Left ventricle myocardium superior (tissue), 1 donor: ENCODE measurements around the gene MUSTN1. TPM values are rescaled to one million over a fixed set of nuclear protein-coding genes. Genes with fewer than 3 reads are reported as not detected.

ENCODE experiments used
- ATAC-seq: fragments of 200-7000 bp; cut with Tn5 transposase; one replicate; pipeline ENCODE4 v1.9.1; 2020; ENCODE audit warnings: mild to moderate bottlenecking, moderate library complexity
- DNase-seq: peaks from one replicate; pipeline ENCODE4 v3.0.0-alpha.2; 2020
- intact Hi-C: fragments of 100-400 bp; cut with micrococcal nuclease; formaldehyde crosslinking; loops from one replicate; pipeline ENCODE4 v1.11.0; 2022
- total RNA-seq: library from RNA; stranded (reverse); fragmentation: NEBNext Ultra II Directional; extraction: Animal tissue kit (Norgen Biotek cat#: 25700); gene quantifications from one replicate; pipeline ENCODE4 v1.2.1, GENCODE V29; 2021
- donor health status: DM: no; HTN: yes; CAD: no; lungs with severe emphysema.

Gene MUSTN1
- total RNA-seq, 1 donor from 2014 or later = 10.9 TPM

GRCh38 chr3:52816199-52816598 lies 18.6 kb downstream of the MUSTN1 start:
- ATAC-seq (no peak), DNase-seq (no peak)
- intact Hi-C loops = no loop called here

GRCh38 chr3:52813810-52814209 lies 21.0 kb downstream of the MUSTN1 start:
- intact Hi-C loops = no loop called here
- no peak for DNase-seq
- no peak for ATAC-seq

- ATAC-seq = no peak
- intact Hi-C loops = no loop called here
- no peak for DNase-seq
These were observed 23.3 kb downstream of the MUSTN1 start for GRCh38 chr3:52811452-52812011.

GRCh38 chr3:52810923-52811322 lies 23.9 kb downstream of the MUSTN1 start:
- intact Hi-C loops = no loop called here
- DNase-seq (no peak), ATAC-seq (no peak)

- DNase-seq (no peak), ATAC-seq (no peak)
- intact Hi-C loops = no loop called here
These were observed 25.0 kb downstream of the MUSTN1 start for GRCh38 chr3:52809662-52810377.

GRCh38 chr3:52809149-52809548 lies 25.7 kb downstream of the MUSTN1 start:
- DNase-seq (no peak), ATAC-seq (no peak)
- intact Hi-C loops = no loop called here

GRCh38 chr3:52805270-52806039 lies 29.4 kb downstream of the MUSTN1 start:
- DNase-seq (no peak), ATAC-seq (no peak)
- intact Hi-C loops = no loop called here

GRCh38 chr3:52801839-52802238 lies 33.0 kb downstream of the MUSTN1 start:
- ATAC-seq = no peak
- DNase-seq = no peak
- intact Hi-C loops = no loop called here

GRCh38 chr3:52800079-52800478 lies 34.7 kb downstream of the MUSTN1 start:
- ATAC-seq (no peak), DNase-seq (no peak)
- intact Hi-C loops = no loop called here

- no peak for DNase-seq
- ATAC-seq = no peak
- intact Hi-C loops = no loop called here
These were observed 35.8 kb downstream of the MUSTN1 start for GRCh38 chr3:52798978-52799476.

- no peak for DNase-seq
- no peak for ATAC-seq
- intact Hi-C loops = no loop called here
These were observed 36.3 kb downstream of the MUSTN1 start for GRCh38 chr3:52798376-52798977.

- ATAC-seq (no peak), DNase-seq (no peak)
- intact Hi-C loops = no loop called here
These were observed 38.4 kb downstream of the MUSTN1 start for GRCh38 chr3:52796411-52796810.

GRCh38 chr3:52795298-52795900 lies 39.4 kb downstream of the MUSTN1 start:
- no peak for DNase-seq
- intact Hi-C loops = no loop called here

GRCh38 chr3:52794612-52795099 lies 40.2 kb downstream of the MUSTN1 start, which contains the start of gene ITIH3:
TSS of gene ITIH3 (plus strand) at chr3:52794796. CDS start at chr3:52794804, 8 bp downstream.
- intact Hi-C loops = no loop called here
- no peak for ATAC-seq
- no peak for DNase-seq

More at GRCh38 chr3:52795298-52795900, 39.4 kb downstream of the MUSTN1 start:
- ATAC-seq = no peak

- intact Hi-C loops = no loop called here
- no peak for ATAC-seq
- no peak for DNase-seq
These were observed 40.9 kb downstream of the MUSTN1 start for GRCh38 chr3:52793702-52794611.

- DNase-seq = no peak
- intact Hi-C loops = no loop called here
- ATAC-seq = no peak
These were observed 41.7 kb downstream of the MUSTN1 start for GRCh38 chr3:52792961-52793695.

GRCh38 chr3:52792413-52792812 lies 42.4 kb downstream of the MUSTN1 start:
- no peak for DNase-seq
- intact Hi-C loops = no loop called here

GRCh38 chr3:52791928-52792327 lies 42.9 kb downstream of the MUSTN1 start:
- ATAC-seq (no peak), DNase-seq (no peak)
- intact Hi-C loops = no loop called here

More at GRCh38 chr3:52792413-52792812, 42.4 kb downstream of the MUSTN1 start:
- ATAC-seq = no peak
